ENCODE data around the gene RCC1. TPM values are rescaled to one million over a fixed set of nuclear protein-coding genes. Genes with fewer than 3 reads are reported as not detected.
"Not testable (repeated sequence)": the region's sequence is repeated elsewhere in the genome, so short reads cannot be mapped to it uniquely, and the experiment has no call there.

The RCC1 gene
- total RNA-seq, 1 experiment from 2014 or later = 65.6 TPM

GRCh38 chr1:28512058-28512611 lies 6.3 kb downstream of the RCC1 start:
- DNase-seq (ENCODE audit: low spot score) = peak; percentile 43

DNA sequence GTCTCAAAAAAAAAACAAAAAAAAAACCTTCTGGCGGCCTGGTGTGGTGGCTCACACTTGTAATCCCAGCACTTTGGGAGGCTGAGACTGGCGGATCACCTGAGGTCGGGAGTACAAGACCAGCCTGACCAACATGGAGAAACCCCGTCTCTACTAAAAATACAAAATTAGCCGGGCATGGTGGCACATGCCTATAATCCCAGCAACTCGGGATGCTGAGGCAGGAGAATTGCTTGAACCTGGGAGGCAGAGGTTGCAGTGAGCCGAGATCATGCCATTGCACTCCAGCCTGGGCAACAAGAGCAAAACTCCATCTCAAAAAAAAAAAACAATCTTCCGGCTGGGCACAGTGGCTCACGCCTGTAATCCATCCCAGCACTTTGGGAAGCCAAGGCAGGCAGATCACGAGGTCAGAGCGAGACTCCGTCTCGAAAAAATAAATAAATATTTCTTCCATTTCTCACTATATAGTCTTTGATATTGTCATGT lies 8.6 kb downstream of the RCC1 start:
- DNase-seq (ENCODE audit: low spot score) = not testable (repeated sequence)

- no peak for DNase-seq (ENCODE audit: low spot score)
Observed at GRCh38 chr1:28516518-28516956, 10.7 kb downstream of the RCC1 start.

- no peak for DNase-seq (ENCODE audit: low spot score)
Observed at GRCh38 chr1:28517649-28517999, 11.8 kb downstream of the RCC1 start.

DNA sequence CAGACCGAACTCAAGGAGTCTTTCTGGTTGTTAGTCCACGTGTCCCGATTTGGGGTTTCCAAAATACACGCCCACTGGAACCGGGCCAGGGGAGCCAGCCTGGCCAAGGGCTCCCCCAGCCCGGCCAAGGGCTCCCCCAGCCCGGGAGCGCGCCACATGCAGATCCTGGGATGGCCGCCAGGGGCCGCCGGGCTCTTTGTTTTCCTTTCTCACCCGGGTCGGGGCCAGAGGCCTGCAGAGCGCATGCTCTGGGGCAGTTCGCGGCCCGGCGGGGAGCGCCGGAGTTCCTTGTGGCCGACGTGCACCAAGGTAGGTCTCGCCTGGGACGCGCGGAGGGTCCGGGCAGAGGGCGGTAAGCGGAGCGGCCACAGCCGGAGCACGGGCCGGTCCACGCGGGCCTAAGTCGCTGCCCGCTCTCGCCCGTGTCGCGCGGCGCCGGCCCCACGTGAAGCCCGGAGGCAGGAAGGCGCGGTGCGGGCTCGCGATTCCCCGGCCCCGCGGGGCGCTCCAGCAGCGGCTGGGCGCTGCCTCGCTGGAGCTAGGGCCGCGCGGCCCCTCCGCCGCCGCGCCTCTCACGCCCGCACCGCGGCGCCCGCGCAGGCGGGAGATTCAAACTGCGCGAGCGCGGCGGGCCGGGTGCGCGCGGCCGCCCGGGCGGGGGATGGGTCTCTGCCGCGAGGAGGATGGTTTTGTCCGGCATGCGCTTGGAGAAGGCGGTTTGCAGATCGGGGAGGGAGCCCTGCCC lies 12.3 kb downstream of the RCC1 start:
- peak; percentile 74 for DNase-seq (ENCODE audit: low spot score)

DNA sequence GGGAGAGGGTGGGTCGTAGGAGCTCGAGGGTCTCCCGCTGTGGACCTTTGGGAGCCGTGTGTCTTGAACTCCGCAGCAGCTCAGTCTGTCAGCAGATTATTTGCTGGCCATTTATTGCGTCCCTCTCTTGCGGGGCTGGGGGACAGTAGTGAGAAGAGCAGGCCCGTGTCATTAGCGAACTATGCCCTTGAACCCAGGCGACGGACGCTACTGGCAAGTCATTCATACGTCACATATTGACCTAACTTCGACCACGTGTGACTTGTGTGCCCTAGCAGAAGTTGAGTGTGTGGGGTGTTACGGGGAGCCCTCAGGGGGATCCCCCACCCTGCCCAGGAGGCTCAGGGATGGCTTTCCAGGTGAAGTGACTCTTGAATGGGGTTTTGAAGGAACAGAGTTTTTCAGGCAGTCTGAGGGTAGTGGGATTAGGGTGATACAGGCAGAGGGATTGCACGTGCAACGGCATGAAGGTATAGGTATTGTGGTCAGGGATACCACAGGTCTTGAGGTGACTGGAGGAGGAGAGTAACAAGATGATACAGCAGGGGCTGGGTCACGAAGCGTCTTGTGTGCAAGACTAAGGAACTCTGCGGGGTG lies 13.0 kb downstream of the RCC1 start:
- no peak for DNase-seq (ENCODE audit: low spot score)

- DNase-seq (ENCODE audit: low spot score) = no peak
Observed at GRCh38 chr1:28519946-28520725, 14.3 kb downstream of the RCC1 start.

DNA sequence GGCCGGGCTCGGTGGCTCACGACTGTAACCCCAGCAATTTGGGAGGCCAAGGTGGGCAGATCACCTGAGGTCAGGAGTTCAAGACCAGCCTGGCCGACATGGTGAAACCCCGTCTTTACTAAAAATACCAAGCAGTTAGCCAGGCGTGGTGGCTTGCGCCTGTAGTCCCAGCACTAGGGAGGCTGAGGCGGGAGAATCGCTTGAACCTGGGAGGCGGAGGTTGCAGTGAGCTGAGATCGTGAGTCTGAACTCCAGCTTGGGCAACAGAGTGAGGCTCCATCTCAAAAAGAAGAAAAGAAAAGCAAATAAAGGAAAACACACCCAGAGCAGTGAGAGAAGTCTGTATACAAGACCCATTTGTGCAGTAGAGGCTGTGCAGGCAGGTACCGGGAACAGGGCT lies 15.0 kb downstream of the RCC1 start:
- DNase-seq (ENCODE audit: low spot score) = not testable (repeated sequence)

GRCh38 chr1:28521502-28522164 lies 15.8 kb downstream of the RCC1 start:
- no peak for DNase-seq (ENCODE audit: low spot score)

- DNase-seq (ENCODE audit: low spot score) = not testable (repeated sequence)
Observed at GRCh38 chr1:28522537-28522936, 16.7 kb downstream of the RCC1 start.

DNA sequence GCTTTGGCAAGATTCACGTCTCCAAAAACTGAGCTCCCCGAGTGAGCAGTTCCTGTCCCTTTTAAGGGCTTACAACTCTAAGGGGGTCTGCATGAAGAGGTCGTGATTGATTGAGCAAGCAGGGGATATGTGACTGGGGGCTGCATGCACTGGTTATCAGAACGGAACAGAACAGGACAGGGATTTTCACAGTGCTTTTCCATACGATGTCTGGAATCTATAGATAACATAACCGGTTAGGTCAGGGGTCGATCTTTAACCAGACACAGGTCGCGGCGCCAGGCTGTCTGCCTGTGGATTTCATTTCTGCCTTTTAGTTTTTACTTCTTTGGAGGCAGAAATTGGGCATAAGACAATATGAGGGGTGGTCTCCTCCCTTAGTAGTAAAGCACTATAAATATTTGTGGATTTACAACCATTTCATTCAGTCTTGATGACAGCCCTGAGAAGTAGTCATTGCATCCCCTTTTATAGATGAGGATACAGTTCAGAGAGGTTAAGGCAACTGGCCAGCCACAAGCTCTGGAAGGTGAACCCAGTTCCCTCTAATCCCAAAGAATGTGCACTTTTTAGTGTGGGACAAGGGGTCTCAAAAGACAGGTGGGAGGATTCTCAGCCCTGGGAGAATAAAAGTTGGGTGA lies 19.3 kb downstream of the RCC1 start:
- not testable (repeated sequence) for DNase-seq (ENCODE audit: low spot score)

DNA sequence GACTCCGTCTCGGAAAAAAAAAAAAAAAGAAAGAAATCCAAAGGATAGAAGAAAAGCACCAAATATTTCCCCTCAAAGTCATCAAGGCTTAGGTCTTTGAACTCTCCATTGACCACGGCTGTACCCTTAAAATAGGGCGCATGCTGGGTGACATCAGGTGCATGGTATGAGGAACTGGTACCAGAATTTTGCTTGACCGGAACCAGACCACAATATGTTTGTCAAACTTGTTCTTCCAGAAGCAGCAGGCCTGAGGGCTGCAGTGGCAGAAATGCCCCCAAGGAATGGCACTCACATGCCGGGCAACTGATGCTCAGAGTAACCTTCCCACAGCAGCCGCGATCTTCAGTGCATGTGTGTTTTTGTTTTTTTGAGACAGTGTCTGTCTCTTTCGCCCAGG lies 21.0 kb downstream of the RCC1 start:
- DNase-seq (ENCODE audit: low spot score) = no peak

DNA sequence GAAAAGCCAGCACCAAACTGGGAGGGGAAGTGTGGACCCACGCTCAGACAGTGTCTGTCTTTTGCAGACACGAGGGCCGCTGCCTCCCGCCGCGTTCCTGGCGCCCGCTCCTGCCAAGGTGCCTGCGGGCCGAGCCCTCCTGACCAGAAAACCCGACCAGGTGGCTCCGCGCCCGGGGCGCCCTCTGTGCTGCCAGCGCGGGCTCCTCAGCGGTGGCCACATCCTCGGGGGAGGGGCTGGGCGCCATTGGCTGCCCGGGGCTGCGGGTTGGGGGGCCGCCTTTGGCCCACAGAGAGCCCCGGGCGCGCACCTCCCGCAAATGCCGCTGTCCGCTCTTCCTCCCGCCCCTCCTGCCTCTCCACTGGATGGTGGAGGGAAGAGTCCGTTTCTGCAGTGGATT lies 24.6 kb downstream of the RCC1 start:
- DNase-seq (ENCODE audit: low spot score) = no peak

GRCh38 chr1:28534671-28535070 lies 28.8 kb downstream of the RCC1 start:
- no peak for DNase-seq (ENCODE audit: low spot score)

GRCh38 chr1:28535180-28535579 lies 29.3 kb downstream of the RCC1 start:
- no peak for DNase-seq (ENCODE audit: low spot score)

DNA sequence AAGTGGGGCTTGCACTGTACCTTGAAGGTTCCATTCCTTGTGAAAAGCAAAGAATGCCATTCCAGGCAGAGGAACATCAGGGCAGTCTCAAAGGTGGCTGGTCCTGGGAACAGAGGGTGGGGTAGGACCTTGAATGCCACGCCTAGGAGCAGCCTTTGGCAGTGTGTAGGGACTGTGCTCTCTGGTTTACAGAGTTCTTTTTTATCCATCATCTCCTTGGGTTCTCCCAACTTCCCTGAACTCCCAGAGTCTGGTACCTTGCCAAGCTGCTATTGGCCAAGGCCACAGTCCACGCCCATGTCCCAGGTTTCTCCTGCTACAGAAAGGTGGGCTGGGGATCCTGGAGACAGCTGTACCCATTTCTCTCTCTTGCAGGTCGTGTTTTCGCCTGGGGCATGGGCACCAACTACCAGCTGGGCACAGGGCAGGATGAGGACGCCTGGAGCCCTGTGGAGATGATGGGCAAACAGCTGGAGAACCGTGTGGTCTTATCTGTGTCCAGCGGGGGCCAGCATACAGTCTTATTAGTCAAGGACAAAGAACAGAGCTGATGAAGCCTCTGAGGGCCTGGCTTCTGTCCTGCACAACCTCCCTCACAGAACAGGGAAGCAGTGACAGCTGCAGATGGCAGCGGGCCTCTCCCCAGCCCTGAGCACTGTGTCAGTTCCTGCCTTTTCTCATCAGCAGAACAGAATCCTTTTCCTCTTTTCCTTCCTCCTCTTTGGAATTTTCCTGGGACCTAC lies 31.8 kb downstream of the RCC1 start:
- no peak for DNase-seq (ENCODE audit: low spot score)

GRCh38 chr1:28538286-28538685 lies 32.4 kb downstream of the RCC1 start:
- no peak for DNase-seq (ENCODE audit: low spot score)

GRCh38 chr1:28540651-28541050 lies 34.8 kb downstream of the RCC1 start:
- DNase-seq (ENCODE audit: low spot score) = no peak

- not testable (repeated sequence) for DNase-seq (ENCODE audit: low spot score)
Observed at GRCh38 chr1:28541414-28542015, 35.7 kb downstream of the RCC1 start.

GRCh38 chr1:28545246-28545628 lies 39.4 kb downstream of the RCC1 start:
- DNase-seq (ENCODE audit: low spot score) = no peak
